GM18498 (cell line): Measurements from ENCODE around the gene AVEN.
"Not testable (repeated sequence)": the region's sequence is repeated elsewhere in the genome, so short reads cannot be mapped to it uniquely, and the experiment has no call there.

Source experiments
- ATAC-seq: cut with Tn5 transposase; IDR thresholded peaks from one replicate; pipeline ENCODE4 v1.9.1; 2021; ENCODE audit warnings: mild to moderate bottlenecking, moderate library complexity; ENCODE audit not compliant: unreplicated experiment

Gene AVEN

GRCh38 chr15:34043391-34043790 is 4.4 kb upstream of the AVEN start:
- no peak for ATAC-seq

- peak; percentile 10 for ATAC-seq
These were observed 748 bp upstream of the AVEN start for GRCh38 chr15:34039790-34040113.

- ATAC-seq = peak; percentile 78
These were observed 757 bp downstream of the AVEN start for GRCh38 chr15:34038023-34038870.

DNA sequence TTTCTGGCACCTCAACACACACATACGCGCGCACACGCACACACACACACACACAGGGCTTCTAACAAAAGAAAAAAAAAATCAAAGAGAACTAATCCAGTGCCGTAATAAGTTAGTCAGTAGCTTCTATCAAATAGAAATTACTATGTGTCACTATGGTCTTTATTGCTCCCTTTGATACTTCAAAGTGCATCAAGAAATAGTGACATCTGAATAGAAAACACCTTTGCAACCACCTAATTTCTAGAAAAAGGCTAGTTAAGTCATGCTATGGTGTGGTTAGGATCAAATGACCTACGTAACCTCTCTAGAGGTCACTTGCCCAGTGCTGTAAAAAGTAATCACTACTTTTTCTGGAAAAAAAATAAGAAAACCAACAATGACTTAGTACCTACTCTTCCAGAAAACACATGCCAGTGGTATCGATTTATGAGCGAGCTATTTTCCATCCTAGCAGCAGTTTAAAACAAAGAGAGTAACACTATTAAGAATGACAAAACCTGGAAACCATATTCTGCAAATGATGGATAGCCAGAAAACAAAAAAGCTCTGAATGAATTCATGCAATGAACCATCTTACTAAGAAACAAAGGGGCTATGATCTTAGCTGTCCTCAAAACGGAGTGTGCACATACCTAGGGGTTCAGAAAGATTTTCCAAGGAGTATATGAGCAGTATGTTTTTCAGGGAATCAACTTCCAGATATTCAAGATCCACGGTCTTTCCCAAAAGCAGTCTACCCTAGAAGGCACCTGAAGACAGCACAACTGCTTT is 6.8 kb downstream of the AVEN start:
- ATAC-seq = no peak

DNA sequence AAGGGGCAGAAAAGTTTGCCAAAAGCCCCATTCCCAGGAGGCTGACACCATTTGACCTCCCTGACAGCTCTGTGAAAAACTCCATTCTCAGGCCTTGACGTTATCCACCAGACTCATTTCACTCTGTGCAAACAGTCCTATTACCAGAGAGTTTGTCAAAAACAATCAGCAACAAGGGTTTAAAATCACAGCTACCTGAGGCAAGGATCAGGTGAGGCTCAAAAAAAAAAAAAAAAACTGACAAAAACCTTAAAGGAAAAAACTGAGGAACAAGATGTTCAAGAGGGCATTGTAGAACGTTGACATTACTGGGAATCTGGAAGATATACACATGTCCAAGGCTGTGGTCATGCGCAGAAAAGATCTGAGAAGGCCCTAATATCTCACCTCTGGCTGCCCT is 11.4 kb downstream of the AVEN start:
- no peak for ATAC-seq

- ATAC-seq = no peak
These were observed 13.8 kb downstream of the AVEN start for GRCh38 chr15:34025252-34025651.

GRCh38 chr15:34023907-34024306 is 15.1 kb downstream of the AVEN start:
- no peak for ATAC-seq

GRCh38 chr15:34019369-34019990 is 19.5 kb downstream of the AVEN start:
- no peak for ATAC-seq

DNA sequence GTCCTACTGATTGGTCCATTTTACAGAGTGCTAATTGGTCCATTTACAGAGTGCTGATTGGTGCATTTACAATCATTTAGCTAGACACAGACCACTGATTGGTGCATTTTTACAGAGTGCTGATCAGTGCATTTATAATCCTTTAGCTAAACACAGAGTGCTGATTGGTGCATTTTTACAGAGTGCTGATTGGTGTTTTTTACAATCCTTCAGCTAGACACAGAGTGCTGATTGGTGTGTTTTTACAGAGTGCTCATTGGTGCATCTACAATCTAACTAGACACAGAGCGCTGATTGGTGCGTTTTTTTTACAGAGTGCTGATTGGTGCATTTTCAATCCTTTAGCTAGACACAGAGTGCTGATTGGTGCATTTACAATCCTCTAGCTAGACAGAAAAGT is 20.3 kb downstream of the AVEN start:
- ATAC-seq = not testable (repeated sequence)

DNA sequence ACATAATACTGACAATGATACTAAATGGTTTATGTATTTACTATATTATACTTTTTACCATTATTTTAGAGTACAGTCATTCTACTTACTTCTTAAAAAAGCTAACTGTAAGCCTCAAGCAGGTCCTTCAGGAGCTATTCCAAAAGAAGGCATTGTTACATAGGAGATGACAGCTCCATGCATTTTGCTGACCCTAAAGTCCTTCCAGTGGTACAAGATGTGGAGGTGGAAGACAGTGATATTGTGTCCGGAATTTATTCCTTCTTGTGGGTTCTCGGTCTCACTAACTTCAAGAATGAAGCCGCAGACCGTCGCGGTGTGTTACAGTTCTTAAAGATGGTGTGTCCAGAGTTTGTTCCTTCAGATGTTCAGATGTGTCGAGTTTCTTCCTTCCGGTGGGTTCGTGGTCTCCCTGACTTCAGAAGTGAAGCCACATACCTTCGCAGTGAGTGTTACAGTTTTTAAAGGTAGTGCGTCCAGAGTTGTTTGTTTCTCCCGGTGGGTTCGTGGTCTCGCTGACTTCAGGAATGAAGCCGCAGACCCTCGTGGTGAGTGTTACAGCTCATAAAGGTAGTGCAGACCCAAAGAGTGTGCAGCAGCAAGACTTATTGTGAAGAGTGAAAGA is 20.9 kb downstream of the AVEN start:
- no peak for ATAC-seq

GRCh38 chr15:34014556-34014955 is 24.4 kb downstream of the AVEN start:
- ATAC-seq = no peak

DNA sequence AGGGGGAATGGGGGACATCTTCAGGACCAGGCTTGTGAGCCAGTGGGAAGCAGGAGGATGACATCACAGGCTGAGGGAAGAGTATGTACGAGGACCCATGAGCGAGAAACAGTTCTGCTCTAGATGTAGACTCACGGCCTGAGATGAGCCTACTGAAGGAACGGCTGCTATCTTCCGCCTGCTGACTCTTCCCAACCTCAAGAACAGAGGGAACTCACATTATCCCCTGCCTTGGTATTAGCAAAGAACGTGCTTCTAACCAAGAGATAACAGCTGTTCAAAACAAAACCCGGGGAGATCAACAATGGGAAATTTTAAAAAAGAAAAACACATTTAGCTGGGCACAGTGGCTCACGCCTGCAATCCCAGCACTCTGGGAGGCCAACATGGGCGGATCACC is 25.3 kb downstream of the AVEN start:
- ATAC-seq = no peak

DNA sequence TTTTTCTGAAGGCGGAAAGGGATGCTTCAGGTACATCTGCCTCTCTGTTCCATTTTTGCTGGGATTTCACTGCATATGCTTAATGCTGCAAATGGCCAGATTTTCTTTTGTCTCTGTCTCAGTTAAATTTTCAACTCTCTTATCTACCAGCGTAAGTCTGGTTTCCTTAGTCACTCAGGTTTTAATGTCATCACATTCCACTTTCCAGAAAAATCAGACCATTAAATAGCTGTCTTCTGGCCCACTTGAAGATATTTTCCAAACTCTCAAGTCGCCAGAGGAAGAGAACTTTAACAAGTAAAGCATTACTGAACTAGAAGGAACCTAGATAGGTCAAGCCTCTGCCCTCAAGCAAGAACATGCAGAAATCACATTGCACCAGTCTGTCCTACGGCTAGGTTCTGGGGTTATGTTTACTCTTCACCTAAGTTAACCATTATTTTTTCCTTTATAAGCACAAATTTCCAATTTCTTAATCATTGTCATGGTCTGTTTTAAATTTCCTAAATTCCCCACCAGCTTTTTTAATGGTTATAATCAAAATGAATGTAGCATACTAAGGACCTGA is 26.5 kb downstream of the AVEN start:
- ATAC-seq = no peak

DNA sequence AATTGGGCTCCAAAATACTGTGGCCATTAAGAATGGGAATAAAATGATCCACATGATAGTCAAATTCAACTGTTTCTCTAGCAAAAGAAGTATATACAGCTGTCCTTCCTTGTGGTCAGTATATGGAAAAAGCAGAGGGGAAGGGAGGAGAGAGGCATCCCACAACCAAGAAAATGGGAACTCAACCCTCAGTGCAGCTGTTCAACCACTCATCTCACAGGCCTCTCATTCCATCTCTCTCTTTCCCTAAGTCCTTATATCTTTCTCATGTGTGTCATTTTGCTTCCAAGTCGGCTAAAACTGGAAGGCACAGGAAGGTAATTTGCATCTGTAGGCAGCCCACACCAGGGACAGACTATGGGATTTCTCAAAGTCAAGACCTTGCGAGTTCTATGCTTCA is 27.5 kb downstream of the AVEN start:
- no peak for ATAC-seq

- ATAC-seq = no peak
These were observed 28.1 kb downstream of the AVEN start for GRCh38 chr15:34010921-34011320.

DNA sequence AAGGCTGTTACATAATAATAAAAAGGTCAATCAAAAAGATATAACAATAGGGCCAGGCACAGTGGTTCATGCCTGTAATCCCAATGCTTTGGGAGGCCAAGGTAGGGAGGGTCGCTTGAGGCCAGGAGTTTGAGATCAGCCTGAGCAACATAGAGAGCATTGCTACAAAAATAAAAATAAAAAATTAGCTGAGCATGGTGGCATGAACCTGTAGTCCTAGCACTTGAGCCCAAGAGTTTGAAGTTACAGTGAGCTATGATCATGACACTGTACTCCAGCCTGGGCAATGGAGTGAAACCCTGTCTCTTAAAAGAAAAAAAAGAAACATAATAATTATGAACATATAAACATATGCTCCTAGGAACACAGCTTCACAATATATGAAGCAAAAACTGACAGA is 29.3 kb downstream of the AVEN start:
- no peak for ATAC-seq

DNA sequence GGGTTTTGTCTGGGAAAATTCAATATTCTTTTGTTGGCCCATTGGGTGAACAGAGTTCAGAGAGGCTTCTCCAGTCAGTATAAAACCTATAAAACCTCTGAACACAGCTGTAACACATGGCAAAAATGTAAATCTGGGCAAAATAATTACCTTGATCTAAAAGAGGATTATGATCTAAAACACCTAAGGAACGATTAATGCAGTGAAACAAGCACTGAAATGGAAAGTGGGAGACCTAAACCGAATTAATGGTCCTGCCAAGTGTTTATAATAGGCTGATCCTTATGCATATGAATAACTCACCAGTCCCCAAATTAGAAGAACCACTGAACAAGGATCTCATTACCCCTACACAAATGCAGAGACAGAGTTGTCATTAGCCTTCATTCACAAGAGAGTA is 32.6 kb downstream of the AVEN start:
- ATAC-seq = no peak

- ATAC-seq = no peak
These were observed 37.5 kb downstream of the AVEN start for GRCh38 chr15:34001536-34001935.

DNA sequence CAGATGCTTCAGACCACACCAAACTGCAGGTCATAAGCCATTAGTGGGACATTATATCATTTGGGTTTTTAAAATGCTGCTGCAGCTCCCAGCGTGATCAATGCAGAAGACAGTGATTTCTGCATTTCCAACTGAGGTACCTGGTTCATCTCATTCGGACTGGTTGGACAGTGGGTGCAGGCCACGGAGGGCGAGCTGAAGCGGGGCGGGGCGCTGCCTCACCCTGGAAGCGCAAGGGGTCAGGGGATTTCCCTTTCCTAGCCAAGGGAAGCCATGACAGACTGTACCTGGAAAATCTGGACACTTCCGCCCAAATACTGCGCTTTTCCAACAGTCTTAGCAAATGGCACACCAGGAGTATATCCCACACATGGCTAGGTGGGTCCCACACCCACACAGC is 43.3 kb downstream of the AVEN start:
- not testable (repeated sequence) for ATAC-seq

DNA sequence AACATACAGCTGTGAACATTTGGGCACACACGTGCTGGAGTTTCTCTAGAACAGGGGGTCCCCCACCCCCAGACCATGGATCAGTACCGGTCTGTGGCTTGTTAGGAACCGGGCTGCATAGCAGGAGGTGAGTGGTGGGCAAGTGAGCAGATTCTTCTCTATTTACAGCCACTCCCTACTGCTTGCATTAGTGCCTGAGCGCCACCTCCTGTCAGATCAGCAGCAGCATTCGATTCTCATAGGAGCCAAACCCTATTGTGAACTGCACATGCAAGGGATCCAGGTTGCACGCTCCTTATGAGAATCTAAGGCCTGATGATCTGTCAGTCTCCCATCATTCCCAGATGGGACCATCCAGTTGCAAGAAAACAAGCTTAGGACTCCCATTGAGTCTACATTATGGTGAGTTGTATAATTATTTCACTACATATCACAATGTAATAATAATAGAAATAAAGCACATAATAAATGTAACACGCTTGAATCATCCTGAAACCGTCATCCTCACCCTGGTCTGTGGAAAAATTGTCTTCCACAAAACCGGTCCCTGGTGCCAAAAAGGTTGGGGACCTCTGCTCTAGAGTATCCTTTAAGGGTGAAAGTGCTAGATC is 44.9 kb downstream of the AVEN start:
- ATAC-seq = no peak

DNA sequence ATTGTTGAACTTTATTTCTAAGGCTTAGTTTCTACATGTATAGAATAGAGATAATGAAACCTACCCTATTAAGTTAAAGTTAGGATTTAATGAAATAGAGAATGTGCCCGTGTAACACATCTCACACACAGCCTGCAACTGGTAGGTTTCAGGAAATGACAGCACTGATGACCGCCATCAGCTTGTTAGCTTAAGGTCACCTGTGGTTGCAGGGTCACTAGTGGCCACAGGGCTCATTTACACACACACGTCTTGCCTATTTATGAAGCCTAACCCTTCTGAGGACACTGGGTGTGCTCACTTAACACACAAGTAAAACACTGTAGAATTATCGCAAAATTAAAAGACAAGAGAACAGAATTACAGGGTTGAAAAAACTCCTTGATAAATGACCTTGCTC is 50.6 kb downstream of the AVEN start:
- ATAC-seq = no peak
